ENCODE results near the gene CLIC6. TPM values are rescaled to one million over a fixed set of nuclear protein-coding genes. Genes with fewer than 3 reads are reported as not detected.

Gene CLIC6
- total RNA-seq, 1 donor, result under 0.01 TPM

DNA sequence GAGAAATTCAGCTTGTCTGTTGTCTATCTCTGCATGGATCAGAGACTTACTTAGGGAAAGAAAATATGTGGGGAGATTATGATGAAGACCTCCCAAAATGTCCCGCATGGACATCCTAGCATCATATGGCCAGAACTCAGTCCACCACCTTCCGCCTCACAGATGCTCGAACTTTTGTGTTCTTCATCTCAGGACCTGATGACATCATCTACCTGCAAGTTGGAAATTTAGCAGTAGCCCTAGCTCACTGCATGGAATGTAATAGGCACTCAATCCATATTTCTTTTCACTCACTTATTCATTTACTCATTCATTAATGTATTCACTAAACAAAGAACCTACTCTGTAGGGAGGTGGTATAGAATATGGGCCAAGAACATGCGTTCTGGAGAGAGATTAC, 96.8 kb downstream of the CLIC6 start:
- TF ChIP-seq, protein P1, sequence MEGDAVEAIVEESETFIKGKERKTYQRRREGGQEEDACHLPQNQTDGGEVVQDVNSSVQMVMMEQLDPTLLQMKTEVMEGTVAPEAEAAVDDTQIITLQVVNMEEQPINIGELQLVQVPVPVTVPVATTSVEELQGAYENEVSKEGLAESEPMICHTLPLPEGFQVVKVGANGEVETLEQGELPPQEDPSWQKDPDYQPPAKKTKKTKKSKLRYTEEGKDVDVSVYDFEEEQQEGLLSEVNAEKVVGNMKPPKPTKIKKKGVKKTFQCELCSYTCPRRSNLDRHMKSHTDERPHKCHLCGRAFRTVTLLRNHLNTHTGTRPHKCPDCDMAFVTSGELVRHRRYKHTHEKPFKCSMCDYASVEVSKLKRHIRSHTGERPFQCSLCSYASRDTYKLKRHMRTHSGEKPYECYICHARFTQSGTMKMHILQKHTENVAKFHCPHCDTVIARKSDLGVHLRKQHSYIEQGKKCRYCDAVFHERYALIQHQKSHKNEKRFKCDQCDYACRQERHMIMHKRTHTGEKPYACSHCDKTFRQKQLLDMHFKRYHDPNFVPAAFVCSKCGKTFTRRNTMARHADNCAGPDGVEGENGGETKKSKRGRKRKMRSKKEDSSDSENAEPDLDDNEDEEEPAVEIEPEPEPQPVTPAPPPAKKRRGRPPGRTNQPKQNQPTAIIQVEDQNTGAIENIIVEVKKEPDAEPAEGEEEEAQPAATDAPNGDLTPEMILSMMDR (IDR thresholded peaks at IDR 0.05; ENCODE audit: extremely low read depth, low read depth, low read length), result no peak
- DNase-seq (ENCODE audit: insufficient read length, low spot score, missing footprints), result no peak
- Histone ChIP-seq H3K27me3 (ENCODE audit: insufficient read depth, low read length) (no peaks in the 10 kb centered on the region), H2AFZ (ENCODE audit: low read length) (no peak overlapping the region), H4K20me1 (ENCODE audit: insufficient read depth, low read length) (no peaks in the 10 kb centered on the region), H3K9me3 (ENCODE audit: low read depth, low read length) (no peaks in the 10 kb centered on the region), H3K79me2 (ENCODE audit: insufficient read depth, low read length) (no peaks in the 10 kb centered on the region), H3K36me3 (ENCODE audit: insufficient read depth, low read length) (no peaks in the 10 kb centered on the region), H3K4me1 (ENCODE audit: insufficient read depth, low read length) (no peaks in the 10 kb centered on the region), H3K4me3 (ENCODE audit: insufficient read depth, low read length) (no peak overlapping the region), H3K27ac (ENCODE audit: low read depth, low read length) (no peak overlapping the region), H3K4me2 (ENCODE audit: insufficient read depth, low read length) (no peak overlapping the region)

DNA sequence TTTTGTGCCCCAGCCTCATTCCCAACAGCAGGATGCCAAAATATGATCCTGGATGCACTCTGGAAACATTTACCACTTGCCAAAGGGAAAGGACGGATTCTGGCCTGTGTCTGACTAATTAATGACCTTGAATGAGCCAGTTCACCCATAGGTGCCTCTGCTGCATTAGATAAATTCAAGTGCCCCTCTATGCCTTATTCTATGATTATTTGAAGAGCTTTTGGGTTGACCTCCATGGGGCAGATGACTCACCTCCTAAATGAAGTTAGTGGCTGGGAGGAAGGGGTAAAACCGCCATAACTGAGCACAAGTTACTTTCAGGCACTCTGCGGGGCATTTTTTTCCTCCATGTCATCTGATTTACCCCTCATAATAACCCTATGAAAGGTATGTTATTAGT, 98.1 kb downstream of the CLIC6 start:
- H3K27ac ChIP-seq (ENCODE audit: low read depth, low read length), result no peak overlapping the region
- H3K79me2 ChIP-seq (ENCODE audit: insufficient read depth, low read length), result no peaks in the 10 kb centered on the region
- TF ChIP-seq, protein P1 (IDR thresholded peaks at IDR 0.05; ENCODE audit: extremely low read depth, low read depth, low read length), result no peak
- no peak overlapping the region for H3K4me2 ChIP-seq (ENCODE audit: insufficient read depth, low read length)
- H3K4me3 ChIP-seq (ENCODE audit: insufficient read depth, low read length), result no peak overlapping the region
- H3K27me3 ChIP-seq (ENCODE audit: insufficient read depth, low read length), result no peaks in the 10 kb centered on the region
- no peak for DNase-seq (ENCODE audit: insufficient read length, low spot score, missing footprints)
- no peak overlapping the region for H2AFZ ChIP-seq (ENCODE audit: low read length)
- H3K9me3 ChIP-seq (ENCODE audit: low read depth, low read length), result no peaks in the 10 kb centered on the region
- no peaks in the 10 kb centered on the region for H3K36me3 ChIP-seq (ENCODE audit: insufficient read depth, low read length)
- H4K20me1 ChIP-seq (ENCODE audit: insufficient read depth, low read length), result no peaks in the 10 kb centered on the region
- H3K4me1 ChIP-seq (ENCODE audit: insufficient read depth, low read length), result peaks cover 8% of the 10 kb centered on the region

Other genes with a start within 250 kb of the CLIC6 start
- 0.29 TPM in 1 of 2 replicates, not detected in the other for gene SMIM34, start 245.0 kb upstream of the CLIC6 start, total RNA-seq
- gene KCNE1, start 156.8 kb upstream of the CLIC6 start, total RNA-seq, result 0.29 and 0.72 TPM in 2 replicates
- 99.6 and 103 TPM in 2 replicates for gene RCAN1, start 53.9 kb upstream of the CLIC6 start, total RNA-seq

Data from osteoblast (primary cell).